H1 (cell line): ENCODE results near the gene AMHR2. TPM values are rescaled to one million over a fixed set of nuclear protein-coding genes. Genes with fewer than 3 reads are reported as not detected.

Experiments used
- CTCF ChIA-PET: fragments of 300-600 bp; sonication (Branson Sonifier 250); formaldehyde crosslinking; loops from one replicate; lab custom pipeline; 2021; ENCODE audit not compliant: partially characterized antibody; lab: Charles Lee
- POLR2A ChIA-PET: fragments of 300-600 bp; sonication (Branson Sonifier 250); formaldehyde crosslinking; loops from one replicate; lab custom pipeline; 2021; ENCODE audit warnings: inconsistent platforms; ENCODE audit not compliant: partially characterized antibody; lab: Charles Lee
- DNase-seq, 2 experiments: peaks; one replicate each; pipeline versions ENCODE4 v3.0.0 to v3.0.0-alpha.2; 2010 to 2022; ENCODE audit warnings: low spot score in 2 of 2, low read depth in 1 of 2, mixed read lengths in 1 of 2
- FAIRE-seq: peaks from 2 replicates; lab custom pipeline; 2011; peaks lifted over from hg19 to GRCh38; lab: Jason Lieb, UNC
- H2AFZ ChIP-seq: 2 replicates; pipeline ENCODE4 v1.8.1; 2012; ENCODE audit warnings: low read length, inconsistent platforms
- H2AK5ac ChIP-seq: 2 replicates; pipeline ENCODE4 v1.6.1; 2013; ENCODE audit warnings: low read depth, low read length
- H2BK120ac ChIP-seq: replicated peaks from 2 replicates; pipeline ENCODE3; 2013; ENCODE audit warnings: low read depth, low read length, inconsistent platforms
- H2BK12ac ChIP-seq: 2 replicates; pipeline ENCODE4 v1.6.1; 2013; ENCODE audit warnings: low read depth, low read length
- H2BK15ac ChIP-seq: 2 replicates; pipeline ENCODE4 v1.6.1; 2013; ENCODE audit warnings: low read length
- H2BK20ac ChIP-seq: 2 replicates; pipeline ENCODE4 v1.6.1; 2013; ENCODE audit warnings: low read length
- H2BK5ac ChIP-seq: 2 replicates; pipeline ENCODE4 v1.6.1; 2013; ENCODE audit warnings: low read depth, low read length
- H3K14ac ChIP-seq: 2 replicates; pipeline ENCODE4 v1.6.1; 2013; ENCODE audit warnings: inconsistent platforms; ENCODE audit not compliant: insufficient read length
- H3K18ac ChIP-seq: 2 replicates; pipeline ENCODE4 v1.6.1; 2013; ENCODE audit warnings: low read length; ENCODE audit errors: extremely low read depth
- H3K23ac ChIP-seq: 2 replicates; pipeline ENCODE4 v1.6.1; 2013; ENCODE audit warnings: inconsistent platforms; ENCODE audit not compliant: insufficient read length
- H3K23me2 ChIP-seq: 2 replicates; pipeline ENCODE4 v1.6.1; 2013; ENCODE audit warnings: low read depth, low read length
- H3K27ac ChIP-seq: 2 replicates; pipeline ENCODE4 v1.6.1; 2011; ENCODE audit warnings: low read depth, low read length, inconsistent platforms
- H3K27me3 ChIP-seq, 4 experiments: replicated peaks in 1 of 4; 1 replicate in 1 of 4; 2 replicates in 3 of 4; pipeline versions ENCODE4 v1.6.1 to v1.8.1; 2011 to 2013; ENCODE audit warnings: low read length in 3 of 4, mild to moderate bottlenecking in 3 of 4, inconsistent platforms in 2 of 4, mixed read lengths in 2 of 4, moderate library complexity in 1 of 4; ENCODE audit not compliant: control insufficient read depth in 3 of 4, insufficient read depth in 3 of 4; ENCODE audit errors: extremely low read depth in 1 of 4
- H3K36me3 ChIP-seq, 4 experiments: 2 replicates each; pipeline versions ENCODE4 v1.6.1 to v1.8.1; 2011 to 2013; ENCODE audit warnings: mild to moderate bottlenecking in 4 of 4, low read length in 3 of 4, moderate library complexity in 2 of 4, control low read depth in 1 of 4, inconsistent platforms in 1 of 4; ENCODE audit not compliant: insufficient read depth in 4 of 4, control insufficient read depth in 2 of 4
- H3K4ac ChIP-seq: replicated peaks from 2 replicates; pipeline ENCODE3; 2013; ENCODE audit warnings: low read length, low read depth, mixed read lengths, inconsistent platforms; ENCODE audit not compliant: insufficient read length
- H3K4me1 ChIP-seq, 4 experiments: replicated peaks in 1 of 4; 1 replicate in 1 of 4; 2 replicates in 3 of 4; pipeline versions ENCODE4 v1.6.1 to v1.8.1; 2011 to 2013; ENCODE audit warnings: low read length in 3 of 4, inconsistent platforms in 2 of 4, mixed read lengths in 1 of 4; ENCODE audit not compliant: insufficient read depth in 4 of 4, control insufficient read depth in 3 of 4
- H3K4me2 ChIP-seq, 2 experiments: 2 replicates each; pipeline versions ENCODE4 v1.6.1 to v1.8.1; 2011 to 2013; ENCODE audit warnings: low read depth in 2 of 2, low read length in 2 of 2, control low read depth in 1 of 2, inconsistent platforms in 1 of 2, mild to moderate bottlenecking in 1 of 2; ENCODE audit not compliant: insufficient read depth in 1 of 2
- H3K4me3 ChIP-seq, 4 experiments: fragments of 200-600, 300-600 bp in 1 of 4; sonication (generic), shearing (Covaris generic), sonication (Bioruptor Twin) in 1 of 4; 2 replicates each; pipeline versions ENCODE4 v1.5.1 to v1.8.1; 2011 to 2016; ENCODE audit warnings: low read length in 4 of 4, low read depth in 3 of 4, control low read depth in 2 of 4, inconsistent platforms in 2 of 4, mild to moderate bottlenecking in 2 of 4, mixed read lengths in 1 of 4, moderate library complexity in 1 of 4; ENCODE audit not compliant: insufficient read depth in 2 of 4; ENCODE audit errors: extremely low read depth in 1 of 4
- H3K56ac ChIP-seq: replicated peaks from 2 replicates; pipeline ENCODE3; 2013; ENCODE audit warnings: low read depth, mild to moderate bottlenecking, mixed read lengths, low read length, inconsistent platforms; ENCODE audit not compliant: insufficient read length
- H3K79me1 ChIP-seq: 2 replicates; pipeline ENCODE4 v1.6.1; 2013; ENCODE audit warnings: low read depth, low read length, control low read depth
- H3K79me2 ChIP-seq, 2 experiments: 2 replicates each; pipeline versions ENCODE4 v1.6.1 to v1.8.1; 2012 to 2013; ENCODE audit warnings: low read length in 2 of 2, mild to moderate bottlenecking in 2 of 2, inconsistent platforms in 1 of 2; ENCODE audit not compliant: insufficient read depth in 2 of 2, control insufficient read depth in 1 of 2
- H3K9ac ChIP-seq, 4 experiments: replicated peaks in 1 of 4; 1 replicate in 1 of 4; 2 replicates in 3 of 4; pipeline versions ENCODE4 v1.6.1 to v1.8.1; 2011 to 2013; ENCODE audit warnings: low read depth in 3 of 4, low read length in 3 of 4, control low read depth in 2 of 4, mild to moderate bottlenecking in 2 of 4, moderate library complexity in 2 of 4, inconsistent platforms in 1 of 4; ENCODE audit errors: extremely low read depth in 1 of 4
- H3K9me3 ChIP-seq, 2 experiments: 2 replicates each; pipeline versions ENCODE4 v1.6.1 to v1.8.1; 2012 to 2013; ENCODE audit warnings: mild to moderate bottlenecking in 2 of 2, moderate library complexity in 2 of 2, control low read depth in 1 of 2, inconsistent platforms in 1 of 2, low read depth in 1 of 2, low read length in 1 of 2, mixed read lengths in 1 of 2; ENCODE audit not compliant: insufficient read depth in 2 of 2
- H4K20me1 ChIP-seq, 2 experiments: replicated peaks in 1 of 2; 2 replicates each; pipeline versions ENCODE3 to v1.8.1; 2011 to 2013; ENCODE audit warnings: inconsistent platforms in 2 of 2, low read length in 2 of 2, mild to moderate bottlenecking in 1 of 2; ENCODE audit not compliant: insufficient read depth in 2 of 2, control insufficient read depth in 1 of 2
- H4K5ac ChIP-seq: 2 replicates; pipeline ENCODE4 v1.6.1; 2013; ENCODE audit warnings: low read length, low read depth, mixed read lengths, inconsistent platforms; ENCODE audit not compliant: insufficient read length
- H4K8ac ChIP-seq: 2 replicates; pipeline ENCODE4 v1.8.0; 2013; ENCODE audit warnings: mild to moderate bottlenecking, moderate library complexity, low read length, inconsistent platforms; ENCODE audit not compliant: insufficient read depth; ENCODE audit errors: extremely low read depth
- H4K91ac ChIP-seq: replicated peaks from 2 replicates; pipeline ENCODE3; 2013; ENCODE audit warnings: low read length, mixed read lengths, inconsistent platforms; ENCODE audit not compliant: insufficient read length
- POLR2AphosphoS5 ChIP-seq: IDR thresholded peaks from 2 replicates; pipeline ENCODE4 v1.6.1; 2011; ENCODE audit warnings: low read depth, low read length
- SAP30 ChIP-seq: fragments of 300-600 bp; sonication (generic); IDR thresholded peaks from 2 replicates; pipeline ENCODE4 v1.7.1; 2012; ENCODE audit warnings: low read length, moderate library complexity, mild to moderate bottlenecking, inconsistent platforms; ENCODE audit not compliant: insufficient read depth, insufficient replicate concordance
- WGBS, 2 experiments: shearing (Covaris generic) in 1 of 2; methylation state at CpG; one replicate each; pipeline versions ENCODE4 v1.1.6 to v1.1.7; 2013 to 2015; ENCODE audit warnings: low lambda C conversion rate in 2 of 2, mixed read lengths in 2 of 2, inconsistent platforms in 1 of 2, low coverage in 1 of 2, missing lambda C conversion rate in 1 of 2; ENCODE audit not compliant: insufficient replicate concordance in 2 of 2, insufficient coverage in 1 of 2, insufficient read length in 1 of 2; ENCODE audit errors: extremely low coverage in 1 of 2, missing lambda C conversion rate in 1 of 2; 5-methylcytosine and 5-hydroxymethylcytosine counted together
- polyA plus RNA-seq, 7 experiments: library from polyadenylated mRNA; depleted of rRNA in 3 of 7; stranded (reverse) in 5 of 7; unstranded in 2 of 7; fragments of >200 nt in 5 of 7; fragments of 200-250 nt in 2 of 7; gene quantifications; 1 replicate in 5 of 7; 2 replicates in 1 of 7; 4 replicates in 1 of 7; pipeline versions ENCODE4 v1.2.1 to v1.2.3, GENCODE V29; 2011 to 2013; ENCODE audit warnings: missing spikeins in 2 of 7, mixed read lengths in 2 of 7
- total RNA-seq: library from RNA; stranded (reverse); fragmentation: NEBNext Ultra II Directional; extraction: Animal tissue kit (Norgen Biotek cat#: 25700); gene quantifications from 2 replicates; pipeline ENCODE4 v1.2.1, GENCODE V29; 2021

Gene AMHR2
- total and polyA plus RNA-seq, 2 of the 8 experiments (the other 6 are each of a cell fraction or from before 2014, with no cell fraction given) = 0.29 to 0.35 TPM

GRCh38 chr12:53461059-53461458 lies 37.4 kb downstream of the AMHR2 start:
- Histone ChIP-seq H3K4me1 (peaks cover 0 to 10% (median under 1%) of the 10 kb centered on the region in 4 experiments; a peak in 3 of 7 replicates), H3K23me2 (no peaks in the 10 kb centered on the region; the same call in 1 of the 2 replicates), H3K27ac (no peak overlapping the region), H2BK12ac (no peak overlapping the region), H3K9me3 (no peaks in the 10 kb centered on the region), H2AK5ac (no peak overlapping the region), H3K14ac (no peak overlapping the region), H2BK20ac (no peak overlapping the region), H3K23ac (no peak overlapping the region), H4K5ac (no peak overlapping the region), H3K9ac (no peak overlapping the region), H4K20me1 (peaks cover 35 to 49% of the 10 kb centered on the region in 2 experiments), H2AFZ (no peak overlapping the region), H4K8ac (no peak overlapping the region), H3K36me3 (peaks cover 82 to 100% (median 94%) of the 10 kb centered on the region in 4 experiments), H2BK15ac (no peak overlapping the region), H2BK5ac (no peak overlapping the region), H3K18ac (no peak overlapping the region), H3K56ac (no peak overlapping the region), H3K4me2 (no peak overlapping the region), H3K27me3 (no peaks in the 10 kb centered on the region), H3K4ac (no peak overlapping the region), H3K79me1 (peaks cover 4% of the 10 kb centered on the region), H3K79me2 (peaks cover 8 to 88% of the 10 kb centered on the region in 2 experiments), H4K91ac (no peak overlapping the region), H2BK120ac (no peak overlapping the region), H3K4me3 (no peak overlapping the region)
- no peak for FAIRE-seq
- ChIA-PET CTCF (interaction anchor here (0.9 to 6.4 kb wide), 3 partner anchors 14 to 45 kb away, joined by 5 to 57 read pairs (median 6); no protein-coding TSS in a partner anchor), POLR2A (interaction anchor here (1.6 to 67.0 kb wide), 4 partner anchors 7 to 139 kb away, joined by 3 to 3397 read pairs (median 1702); partner anchors contain the start of genes AAAS, MAP3K12, NPFF and PCBP2)
- DNase-seq = no peak
- 85% methylated on average over 3 of the region's 3 CpGs; no CpG with 5 or more reads in 1 of the 2 experiments for WGBS, 2 experiments
- TF ChIP-seq POLR2AphosphoS5 (peak; percentile 61; the same call in 1 of the 2 replicates), SAP30 (no peak)
